SK-MEL-5 (cell line): Measurements from ENCODE around the gene IRX2. TPM values are rescaled to one million over a fixed set of nuclear protein-coding genes. Genes with fewer than 3 reads are reported as not detected.

Experiments
- DNase-seq: peaks from one replicate; pipeline ENCODE4 v3.0.0-alpha.2; 2016; ENCODE audit warnings: low read depth, low spot score
- in situ Hi-C: cut with HindIII; loops from 2 replicates; pipeline ENCODE4 v1.10.0; 2016; ENCODE audit warnings: low sequenced_read_pairs, high pct_unique_total_duplicates, low pct_unique_long_range_greater_than_20kb
- polyA plus RNA-seq, 2 experiments: library from polyadenylated mRNA; depleted of rRNA; stranded (reverse); fragments of >200 nt; gene quantifications; 2 replicates each; pipeline ENCODE4 v1.2.3, GENCODE V29; 2015
- total RNA-seq: library from RNA; depleted of rRNA; stranded (reverse); fragments of >200 nt; shearing (Covaris generic); gene quantifications from 2 replicates; pipeline ENCODE4 v1.2.3, GENCODE V29; 2014; rRNA removed

The IRX2 gene
- 5.4 and 5.8 TPM in 2 replicates for total RNA-seq
- polyA plus RNA-seq (2015; cell fraction: cytosol; rRNA removed), result 13.4 and 16.1 TPM in 2 replicates
- 17.2 and 19.7 TPM in 2 replicates for polyA plus RNA-seq (2015; cell fraction: nucleus; rRNA removed)

- in situ Hi-C loops, result no loop called here
- peak; percentile 93 for DNase-seq
These were observed at the start of gene IRX2 for GRCh38 chr5:2751592-2752021. Gene IRX2, minus strand, starts transcription at chr5:2751677. Its CDS starts 264 bp downstream, at chr5:2751413.

GRCh38 chr5:2800035-2800434 lies 48.6 kb upstream of the IRX2 start:
- DNase-seq, result no peak
- in situ Hi-C loops, result no loop called here

- in situ Hi-C loops, result no loop called here
- no peak for DNase-seq
These were observed 46.5 kb upstream of the IRX2 start for GRCh38 chr5:2797981-2798380.

- no peak for DNase-seq
- in situ Hi-C loops, result no loop called here
These were observed 45.7 kb upstream of the IRX2 start for GRCh38 chr5:2797160-2797559.

GRCh38 chr5:2783223-2783622 lies 31.7 kb upstream of the IRX2 start:
- in situ Hi-C loops, result no loop called here
- peak; percentile 37 for DNase-seq

GRCh38 chr5:2782658-2783057 lies 31.2 kb upstream of the IRX2 start:
- no peak for DNase-seq
- in situ Hi-C loops, result no loop called here

- no peak for DNase-seq
- in situ Hi-C loops, result no loop called here
These were observed 29.1 kb upstream of the IRX2 start for GRCh38 chr5:2780421-2781171.

GRCh38 chr5:2779459-2779858 lies 28.0 kb upstream of the IRX2 start:
- in situ Hi-C loops, result no loop called here
- DNase-seq, result no peak

GRCh38 chr5:2776337-2777302 lies 25.1 kb upstream of the IRX2 start:
- DNase-seq, result no peak
- in situ Hi-C loops, result no loop called here

- in situ Hi-C loops, result no loop called here
These were observed 21.9 kb upstream of the IRX2 start for GRCh38 chr5:2773327-2773726.

GRCh38 chr5:2767089-2767488 lies 15.6 kb upstream of the IRX2 start:
- in situ Hi-C loops, result no loop called here
- DNase-seq, result no peak

More at GRCh38 chr5:2773327-2773726, 21.9 kb upstream of the IRX2 start:
- DNase-seq, result no peak

GRCh38 chr5:2764581-2764980 lies 13.1 kb upstream of the IRX2 start:
- in situ Hi-C loops, result no loop called here
- DNase-seq, result no peak

- in situ Hi-C loops, result no loop called here
- no peak for DNase-seq
These were observed 12.0 kb upstream of the IRX2 start for GRCh38 chr5:2763533-2763794.

GRCh38 chr5:2762744-2763532 lies 11.5 kb upstream of the IRX2 start:
- in situ Hi-C loops, result no loop called here
- no peak for DNase-seq

GRCh38 chr5:2761921-2762488 lies 10.5 kb upstream of the IRX2 start:
- no peak for DNase-seq

GRCh38 chr5:2759696-2760461 lies 8.4 kb upstream of the IRX2 start:
- DNase-seq, result no peak
- in situ Hi-C loops, result no loop called here

More at GRCh38 chr5:2761921-2762488, 10.5 kb upstream of the IRX2 start:
- in situ Hi-C loops, result no loop called here

GRCh38 chr5:2759091-2759490 lies 7.6 kb upstream of the IRX2 start:
- DNase-seq, result no peak
- in situ Hi-C loops, result no loop called here
